ENCODE measurements around the gene ZRSR2.
"Not testable (repeated sequence)": the region's sequence is repeated elsewhere in the genome, so short reads cannot be mapped to it uniquely, and the experiment has no call there.

Gene ZRSR2, protein sequence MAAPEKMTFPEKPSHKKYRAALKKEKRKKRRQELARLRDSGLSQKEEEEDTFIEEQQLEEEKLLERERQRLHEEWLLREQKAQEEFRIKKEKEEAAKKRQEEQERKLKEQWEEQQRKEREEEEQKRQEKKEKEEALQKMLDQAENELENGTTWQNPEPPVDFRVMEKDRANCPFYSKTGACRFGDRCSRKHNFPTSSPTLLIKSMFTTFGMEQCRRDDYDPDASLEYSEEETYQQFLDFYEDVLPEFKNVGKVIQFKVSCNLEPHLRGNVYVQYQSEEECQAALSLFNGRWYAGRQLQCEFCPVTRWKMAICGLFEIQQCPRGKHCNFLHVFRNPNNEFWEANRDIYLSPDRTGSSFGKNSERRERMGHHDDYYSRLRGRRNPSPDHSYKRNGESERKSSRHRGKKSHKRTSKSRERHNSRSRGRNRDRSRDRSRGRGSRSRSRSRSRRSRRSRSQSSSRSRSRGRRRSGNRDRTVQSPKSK
- total RNA-seq: 2.7 to 11.0 (median 7.7) reads per million in 17 experiments

DNA sequence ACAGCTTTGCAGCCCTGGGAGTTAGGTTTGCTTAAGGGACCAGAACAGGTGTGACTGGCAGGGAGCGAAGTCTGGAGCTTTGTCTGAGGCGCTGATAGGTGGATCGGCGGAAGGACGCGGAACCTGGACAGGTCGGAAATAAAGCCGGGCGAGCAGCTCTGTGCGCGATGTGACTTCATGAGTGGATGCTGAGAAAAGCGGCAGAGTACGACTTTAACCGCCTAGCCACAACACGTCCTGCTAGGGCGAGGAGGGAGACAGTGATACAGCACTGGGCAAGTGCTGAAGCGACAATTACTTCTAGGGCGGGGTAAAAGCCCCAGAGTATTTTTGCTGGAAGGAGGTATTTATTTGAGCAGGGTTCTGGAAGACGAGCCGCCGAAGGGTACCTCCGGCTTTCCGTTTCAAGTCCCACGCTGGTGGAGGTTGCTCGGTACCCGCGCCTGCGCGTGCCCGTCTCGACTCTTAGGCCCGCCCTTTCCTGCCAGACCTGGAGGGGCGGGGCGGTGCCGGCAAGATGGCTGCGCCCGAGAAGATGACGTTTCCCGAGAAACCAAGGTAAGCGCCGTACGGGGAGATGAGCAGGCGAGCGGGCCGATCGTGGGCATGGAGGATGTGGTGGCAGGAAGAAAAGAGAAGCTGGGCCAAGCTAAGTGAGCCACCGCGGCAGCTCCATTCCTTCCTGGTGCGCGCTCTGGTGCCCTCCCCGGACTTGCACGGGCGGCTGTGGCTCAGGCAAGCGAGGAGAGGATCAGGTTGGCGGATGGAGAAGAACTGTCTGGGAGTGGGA is at the start of gene ZRSR2:
Gene ZRSR2, plus strand, starts transcription at position 506 of the 790 bp plus-strand sequence. Its CDS starts 12 bp downstream, at position 518.
- DNase-seq: peak; percentile 71 to 88 (median 78)

DNA sequence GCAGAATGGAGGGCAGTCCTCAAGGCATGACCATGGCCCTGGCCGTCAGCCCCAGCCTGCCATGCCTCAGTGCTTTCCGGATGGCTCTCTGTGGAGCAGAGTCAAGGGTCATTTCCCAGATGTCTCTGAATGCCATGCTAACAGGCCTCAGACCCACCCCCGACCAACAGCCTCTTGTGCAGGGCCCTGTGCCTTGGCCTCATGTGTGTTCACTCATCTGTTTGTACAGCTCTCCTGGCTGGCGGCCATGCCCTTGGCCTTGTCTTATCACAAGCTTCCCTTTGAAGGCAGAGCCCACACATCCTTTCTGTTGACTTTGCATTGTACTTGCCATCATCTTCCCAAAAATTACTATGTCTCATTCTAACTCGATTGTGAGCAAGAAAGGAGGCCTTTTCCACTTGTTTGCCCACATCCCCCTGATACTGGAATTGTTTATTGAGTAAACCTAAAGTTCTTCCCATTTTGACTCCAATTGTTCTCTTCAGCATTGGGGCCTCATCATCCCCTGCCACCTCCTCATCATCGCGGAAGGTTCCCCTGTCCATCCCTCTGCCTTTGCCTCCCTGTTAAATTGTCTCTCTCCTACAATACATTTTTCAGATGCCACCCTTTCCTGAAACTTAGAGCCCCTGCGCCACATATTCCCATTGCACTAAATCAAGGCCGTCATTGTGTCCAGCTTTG is 46.0 kb upstream of the ZRSR2 start:
- no peak for DNase-seq

DNA sequence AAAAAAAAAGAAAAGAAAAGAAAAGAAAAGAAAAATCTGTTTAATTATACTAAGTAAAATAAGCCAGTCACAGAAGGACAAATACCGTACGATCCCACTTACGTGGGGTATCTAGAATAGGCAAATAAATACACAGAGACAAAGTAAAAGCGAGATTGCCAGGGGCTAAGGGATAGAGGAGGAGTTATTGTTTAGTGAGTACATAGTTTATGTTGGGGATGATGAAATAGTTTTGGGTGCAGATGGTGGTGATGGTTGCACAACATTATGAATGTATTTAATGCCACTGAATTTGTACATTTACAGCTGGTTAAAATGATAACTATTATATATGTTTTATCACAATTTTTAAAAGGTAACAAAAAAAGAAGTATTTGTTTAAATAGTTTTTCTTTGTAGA is 45.1 kb upstream of the ZRSR2 start:
- peak in 2 of 4 experiments; percentile 26 to 37 for DNase-seq

DNA sequence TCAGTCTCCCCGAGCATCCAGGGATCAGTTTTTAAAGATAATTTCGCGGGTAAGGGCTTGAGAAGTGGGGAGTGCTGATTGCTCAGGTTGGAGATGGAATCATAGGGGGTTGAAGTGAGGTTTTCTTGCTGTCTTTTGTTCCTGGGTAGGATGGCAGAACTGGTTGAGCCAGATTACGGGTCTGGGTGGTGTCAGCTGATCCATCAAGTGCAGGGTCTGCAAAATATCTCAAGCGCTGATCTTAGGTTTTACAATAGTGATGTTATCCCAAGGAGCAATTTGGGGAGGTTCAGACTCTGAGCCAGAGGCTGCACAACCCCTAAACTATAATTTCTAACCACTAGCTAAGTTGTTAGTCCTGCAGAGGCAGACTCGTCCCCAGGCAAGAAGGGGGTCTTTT is 43.6 kb upstream of the ZRSR2 start:
- not testable (repeated sequence) for DNase-seq

DNA sequence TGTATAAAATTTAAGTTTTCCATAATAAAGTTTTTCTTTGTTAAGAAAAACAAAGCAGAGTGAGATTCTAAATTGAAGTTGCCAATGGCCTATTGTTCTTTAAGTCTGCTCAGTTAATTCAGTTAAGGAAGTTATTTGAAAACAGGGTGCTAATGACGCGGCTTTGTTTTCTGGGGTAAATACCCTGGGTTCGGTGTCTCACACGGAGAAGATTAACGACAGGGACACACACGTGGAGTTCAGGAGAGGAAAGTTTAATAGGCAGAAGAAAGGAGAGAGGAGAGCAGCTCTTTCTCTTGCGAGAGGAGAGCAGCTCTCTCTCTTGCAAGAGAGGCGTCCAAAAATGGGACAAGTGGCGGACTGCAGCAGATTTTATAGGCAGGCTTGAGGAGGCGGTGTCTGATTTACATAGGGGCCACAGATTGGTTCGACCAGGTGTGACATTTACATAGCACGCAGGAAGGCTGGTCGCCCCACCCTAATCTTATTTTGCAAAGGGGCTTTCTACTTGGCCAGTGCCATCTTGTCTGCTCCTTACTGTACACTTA is 42.6 kb upstream of the ZRSR2 start:
- no peak for DNase-seq

DNA sequence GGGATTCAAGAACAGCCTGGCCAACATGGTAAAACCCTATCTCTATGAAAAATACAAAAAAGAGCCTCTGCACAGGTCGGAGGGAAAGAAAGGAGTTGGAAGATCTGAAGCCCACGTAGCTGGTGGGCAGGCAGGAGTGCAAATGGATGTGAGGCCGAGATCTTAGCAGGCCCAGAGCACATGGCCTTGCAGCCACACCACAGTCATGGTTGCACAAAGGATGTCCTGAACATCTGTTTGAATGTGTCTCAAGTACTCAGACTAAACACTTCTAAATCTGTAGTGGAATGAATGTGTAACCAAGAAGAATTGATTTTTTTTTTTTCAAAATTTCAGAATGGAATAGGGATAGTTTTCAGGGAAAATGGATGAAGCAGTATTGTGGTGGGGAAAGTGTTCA is 41.4 kb upstream of the ZRSR2 start:
- DNase-seq: no peak

DNA sequence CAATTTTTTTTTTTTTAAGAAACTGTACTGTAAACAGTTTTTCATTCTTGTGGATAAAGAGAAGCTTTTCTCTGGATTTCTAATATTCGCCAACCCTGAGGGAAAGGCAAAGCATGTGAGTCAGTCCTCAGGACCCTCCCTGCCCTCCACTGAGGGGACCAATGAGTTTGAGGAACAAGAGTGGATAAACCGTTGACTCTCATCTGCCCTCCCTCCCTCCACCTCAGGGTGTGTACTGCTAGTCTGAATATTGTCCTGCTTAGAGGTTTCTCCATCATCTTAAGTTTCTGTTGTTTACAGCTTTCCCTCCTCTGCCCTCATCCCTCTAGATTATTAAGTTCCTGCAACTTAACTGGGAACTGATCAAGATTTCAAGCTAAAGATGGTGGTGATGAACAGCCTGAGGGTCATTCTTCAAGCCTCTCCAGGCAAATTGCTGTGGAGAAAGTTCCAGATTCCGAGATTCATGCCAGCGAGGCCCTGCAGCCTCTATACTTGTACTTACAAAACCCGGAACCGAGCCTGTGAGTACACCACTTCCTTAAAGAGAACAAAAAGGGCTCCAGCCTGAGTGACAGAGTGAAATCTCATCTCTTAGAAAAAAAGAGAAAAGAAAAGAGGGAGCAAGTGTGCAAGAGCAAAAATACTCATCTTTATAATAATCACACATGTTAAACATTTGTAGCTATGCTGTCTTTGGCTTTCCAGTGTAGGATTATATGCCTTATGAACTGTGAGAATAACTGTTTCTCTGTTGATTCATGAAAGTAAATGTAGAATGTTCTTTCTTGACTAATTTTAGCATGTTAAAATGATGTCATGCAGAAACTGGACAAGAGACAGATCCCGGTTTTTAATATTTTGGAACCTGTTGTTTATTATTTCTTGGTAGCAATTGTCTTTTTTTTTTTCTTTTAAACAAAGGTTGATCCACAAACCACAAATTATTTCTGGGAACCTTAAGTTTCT is 40.4 kb upstream of the ZRSR2 start:
- DNase-seq: peak; percentile 55 to 76 (median 62)

DNA sequence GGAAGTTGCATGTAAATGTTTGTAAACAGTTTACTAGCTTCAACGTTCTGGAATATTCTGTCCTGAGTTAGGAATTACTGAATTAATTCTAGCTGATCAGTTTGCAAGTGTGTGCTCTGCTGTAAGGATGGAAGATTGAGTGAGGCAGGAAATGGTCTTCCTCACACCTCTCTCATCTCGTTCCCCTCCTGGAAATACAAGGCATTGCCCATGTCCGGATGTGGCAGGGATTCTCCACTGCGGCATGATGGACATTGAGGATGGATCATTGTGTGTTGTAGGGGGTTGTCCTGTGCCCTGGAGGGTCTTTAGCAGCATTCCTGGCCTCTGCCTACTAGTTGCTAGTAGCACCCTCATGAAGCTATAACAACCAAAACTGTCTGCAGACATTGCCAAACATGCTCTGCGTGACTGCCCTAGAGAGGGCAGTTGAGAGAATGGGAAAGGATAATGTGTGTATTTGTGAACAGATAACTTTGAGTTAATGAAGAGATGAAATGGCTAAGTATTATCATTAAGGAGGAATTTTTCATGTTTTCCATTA is 39.6 kb upstream of the ZRSR2 start:
- DNase-seq: no peak

DNA sequence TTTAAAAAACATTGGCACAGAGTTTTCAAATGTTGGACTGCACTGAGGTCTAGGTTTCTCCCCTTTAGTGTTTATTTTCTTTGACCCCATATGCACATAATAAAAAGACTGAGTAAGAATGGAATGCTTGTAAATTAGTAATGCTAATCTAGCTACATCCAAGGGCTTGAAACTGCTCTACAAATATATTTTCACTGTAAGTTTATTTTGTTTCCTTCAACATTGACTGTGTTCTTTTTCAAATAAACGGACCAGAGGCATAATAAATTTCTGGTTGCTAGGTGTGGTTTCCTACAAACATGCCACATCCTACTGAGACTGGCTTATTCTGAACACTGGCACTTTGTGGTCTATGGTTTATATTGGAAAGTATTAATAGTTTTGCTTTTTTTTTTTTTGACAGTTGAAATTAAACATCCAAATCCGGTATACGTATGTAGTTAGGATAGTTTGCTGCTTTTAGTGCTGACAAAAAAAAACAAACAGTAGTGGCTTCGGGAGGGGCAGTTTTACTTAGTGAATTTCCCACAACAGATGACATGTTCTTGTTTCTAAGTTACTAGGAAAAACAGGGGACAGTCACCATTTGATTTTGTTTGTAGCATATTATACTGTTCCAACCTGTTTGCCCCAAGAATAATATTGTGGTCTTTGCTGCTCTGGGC is 39.0 kb upstream of the ZRSR2 start:
- peak in 2 of 4 experiments; percentile 1 to 16 for DNase-seq

DNA sequence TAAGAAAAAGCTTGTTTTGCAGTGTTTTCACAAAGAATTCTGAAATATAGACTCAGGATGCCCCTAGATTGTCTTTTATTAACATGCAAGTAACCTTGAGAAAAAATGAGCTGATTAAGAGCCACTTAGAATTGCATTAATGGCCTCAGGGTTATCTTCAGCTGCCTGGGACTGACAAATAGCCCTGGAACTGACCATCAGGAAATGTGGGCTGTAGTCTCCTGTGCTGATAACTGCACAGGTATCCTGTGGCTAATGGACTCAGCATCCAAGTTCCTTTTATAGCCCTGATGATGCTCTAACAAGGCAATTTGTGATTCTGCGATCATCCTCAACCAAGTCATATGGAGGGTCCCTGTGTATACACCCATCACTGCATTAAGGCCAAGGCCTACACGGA is 35.2 kb upstream of the ZRSR2 start:
- DNase-seq: no peak

DNA sequence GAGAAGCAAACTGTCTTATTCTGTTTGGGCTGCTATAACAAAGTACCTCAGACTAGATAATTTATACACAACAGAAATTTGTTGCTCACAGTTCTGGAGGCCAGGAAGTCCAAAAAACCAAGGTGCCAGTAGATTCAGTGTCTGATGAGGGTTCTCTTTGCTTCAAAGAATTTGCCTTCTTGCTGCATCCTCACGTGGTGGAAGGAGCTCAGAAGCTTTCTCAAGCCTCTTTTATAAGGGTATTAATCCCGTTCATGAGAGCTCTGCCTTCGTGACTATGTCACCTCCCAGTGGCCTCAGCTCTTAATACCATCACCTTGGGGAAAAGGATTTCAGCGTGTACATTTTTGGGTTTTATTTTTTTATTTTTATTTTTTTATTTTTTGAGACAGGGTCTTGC is 32.1 kb upstream of the ZRSR2 start:
- no peak for DNase-seq

DNA sequence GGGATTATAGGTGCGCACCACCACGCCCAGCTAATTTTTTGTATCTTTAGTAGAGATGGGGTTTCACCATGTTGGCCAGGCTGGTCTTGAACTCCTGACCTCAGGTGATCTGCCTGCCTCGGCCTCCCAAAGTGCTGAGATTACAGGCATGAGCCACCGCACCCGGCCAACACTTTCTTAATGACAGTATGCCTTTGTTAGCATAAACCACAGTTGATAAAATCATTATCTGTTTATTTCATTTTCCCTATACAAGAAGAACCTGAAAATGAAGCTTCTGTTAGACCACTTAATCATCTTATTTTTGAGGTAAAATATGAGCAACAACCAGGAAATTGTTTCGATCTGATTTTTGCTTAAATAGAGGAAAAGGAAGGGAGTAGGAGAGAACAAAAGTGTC is 30.4 kb upstream of the ZRSR2 start:
- DNase-seq: not testable (repeated sequence)

DNA sequence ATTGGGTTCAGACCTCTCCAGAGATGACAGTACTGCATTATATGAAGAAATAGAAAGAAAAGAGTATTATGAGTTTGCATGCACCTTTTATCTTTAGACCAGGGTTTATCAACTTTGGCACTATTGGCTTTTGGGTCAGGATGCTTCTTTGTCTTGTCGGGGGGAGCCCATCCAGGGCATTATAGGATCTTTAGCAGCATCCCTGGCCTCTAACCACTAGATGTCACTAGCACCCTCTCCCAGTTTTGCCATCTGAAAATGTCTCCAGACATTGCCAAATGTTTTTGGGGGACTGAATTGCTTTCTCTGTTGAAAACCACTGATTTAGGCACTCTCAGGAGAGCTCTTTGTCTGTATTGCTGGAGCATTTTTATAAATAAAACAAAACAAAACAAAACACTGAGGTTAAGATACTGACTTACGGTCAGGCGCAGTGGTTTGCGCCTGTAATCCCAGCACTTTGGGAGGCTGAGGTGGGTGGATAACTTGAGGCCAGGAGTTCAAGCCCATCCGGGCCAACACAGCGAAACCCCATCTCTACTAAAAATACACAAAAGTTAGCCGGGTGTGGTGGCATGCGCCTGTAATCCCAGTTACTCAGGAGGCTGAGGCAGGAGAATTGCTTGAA is 28.6 kb upstream of the ZRSR2 start:
- peak; percentile 36 to 54 (median 39) for DNase-seq

DNA sequence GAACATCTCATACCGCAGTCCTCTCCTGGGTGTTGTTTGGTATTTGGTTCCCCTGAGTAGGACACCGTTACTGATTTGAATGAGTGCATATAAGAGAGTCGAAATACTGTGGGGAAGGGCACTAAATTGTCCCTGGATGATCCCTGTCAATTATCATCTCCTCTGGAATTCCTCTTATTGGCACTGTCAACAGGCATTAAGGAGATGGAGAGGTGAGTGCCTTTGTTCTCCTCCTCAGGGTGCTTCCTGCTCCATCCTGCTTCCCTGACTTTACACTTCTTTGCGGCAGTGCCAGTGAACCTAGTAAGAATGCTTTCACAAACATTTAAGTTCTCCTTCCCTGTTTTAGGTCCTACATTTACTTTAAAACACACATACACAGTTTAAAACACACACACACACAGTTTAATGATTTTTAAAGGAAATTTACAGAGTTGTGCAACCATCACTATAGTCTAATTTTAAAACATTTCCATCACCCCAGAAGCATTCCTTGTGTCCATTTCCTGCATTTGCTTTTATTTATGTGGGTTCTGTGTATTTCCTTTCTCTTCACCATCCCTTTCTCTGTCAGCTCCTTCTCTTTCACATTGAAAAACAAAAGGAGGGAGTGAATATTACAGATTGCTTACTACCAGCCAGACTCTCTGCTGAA is 20.9 kb upstream of the ZRSR2 start:
- DNase-seq: no peak

DNA sequence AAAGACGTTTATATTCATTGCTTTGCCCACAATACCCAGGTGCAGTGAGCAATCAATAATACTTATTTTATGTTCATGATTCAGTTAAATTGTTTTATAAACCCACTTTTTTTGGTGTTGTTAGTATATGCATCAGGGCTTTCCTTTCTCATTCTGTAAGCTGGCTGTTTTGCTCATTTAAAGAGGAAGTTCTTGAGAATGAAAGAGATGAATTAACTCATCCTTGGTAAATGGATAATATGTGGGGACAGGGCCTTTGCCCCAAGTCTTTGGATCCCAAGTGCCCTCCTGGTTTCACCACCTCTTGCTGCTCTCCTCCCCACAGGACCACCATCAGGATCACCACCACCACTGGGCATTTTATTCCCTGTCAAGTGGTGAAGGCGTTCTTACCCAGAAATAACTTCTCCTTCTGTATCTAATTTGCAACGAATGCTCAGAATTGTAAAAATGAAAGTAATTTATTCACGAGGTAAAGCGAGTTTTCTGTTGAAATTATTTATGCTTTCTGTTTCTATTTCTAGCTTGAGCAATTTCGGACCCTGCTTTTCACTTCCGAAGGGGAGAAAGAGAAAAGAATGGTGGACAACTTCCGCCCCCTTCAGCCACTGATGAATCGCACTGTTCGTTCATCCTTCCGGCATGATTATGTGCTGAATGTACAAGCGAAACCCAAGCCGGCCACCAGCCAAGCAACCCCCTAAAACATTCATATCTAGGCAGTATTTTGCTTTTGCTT is 8.2 kb upstream of the ZRSR2 start:
- DNase-seq: peak; percentile 4 to 29 (median 21)

DNA sequence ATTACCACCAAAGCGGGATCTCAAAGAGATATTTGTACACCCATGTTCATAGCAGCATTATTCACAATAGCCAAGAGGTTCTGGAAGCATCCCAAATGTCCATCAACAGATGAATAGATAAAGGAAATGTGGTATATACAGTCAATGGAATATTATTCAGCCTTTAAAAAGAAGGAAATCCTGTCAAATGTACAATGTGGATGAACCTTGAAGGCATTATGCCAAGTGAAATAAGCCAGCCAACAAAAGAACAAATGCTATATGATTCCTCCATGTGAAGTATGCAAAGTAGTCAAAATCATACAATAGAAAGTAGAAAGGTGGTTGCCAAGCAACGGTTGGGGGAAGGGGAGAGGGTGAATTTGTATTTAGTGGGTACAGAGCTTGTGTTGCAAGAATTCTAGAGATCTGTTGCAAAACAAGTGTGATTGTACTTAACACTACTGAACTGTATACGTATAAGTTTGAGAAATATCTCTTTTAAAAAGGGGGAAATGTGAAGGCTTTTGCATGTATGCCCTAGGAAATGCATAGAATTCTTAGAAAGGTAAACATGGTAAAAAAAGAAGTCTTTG is 5.0 kb upstream of the ZRSR2 start:
- peak in 1 of 4 experiments; percentile 5 for DNase-seq

DNA sequence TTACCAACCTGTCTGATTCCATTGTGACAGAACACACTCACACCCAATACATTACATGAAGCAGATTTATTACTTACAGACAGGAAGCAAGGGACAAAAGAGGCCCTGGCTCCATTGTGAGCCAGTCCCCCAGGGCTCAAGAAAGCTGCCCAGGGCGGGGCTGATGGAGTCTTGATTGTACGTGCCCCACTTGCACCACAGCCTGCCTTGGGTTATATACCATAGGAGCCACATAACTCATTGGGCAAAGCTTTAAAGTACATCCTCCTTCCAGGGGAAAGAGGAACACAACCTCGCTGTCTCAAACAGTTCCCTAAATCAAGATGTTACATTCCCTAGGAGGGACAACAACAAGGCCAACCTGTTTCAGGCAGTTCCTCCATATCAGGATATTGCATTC is 3.4 kb upstream of the ZRSR2 start:
- peak; percentile 39 to 70 (median 55) for DNase-seq

DNA sequence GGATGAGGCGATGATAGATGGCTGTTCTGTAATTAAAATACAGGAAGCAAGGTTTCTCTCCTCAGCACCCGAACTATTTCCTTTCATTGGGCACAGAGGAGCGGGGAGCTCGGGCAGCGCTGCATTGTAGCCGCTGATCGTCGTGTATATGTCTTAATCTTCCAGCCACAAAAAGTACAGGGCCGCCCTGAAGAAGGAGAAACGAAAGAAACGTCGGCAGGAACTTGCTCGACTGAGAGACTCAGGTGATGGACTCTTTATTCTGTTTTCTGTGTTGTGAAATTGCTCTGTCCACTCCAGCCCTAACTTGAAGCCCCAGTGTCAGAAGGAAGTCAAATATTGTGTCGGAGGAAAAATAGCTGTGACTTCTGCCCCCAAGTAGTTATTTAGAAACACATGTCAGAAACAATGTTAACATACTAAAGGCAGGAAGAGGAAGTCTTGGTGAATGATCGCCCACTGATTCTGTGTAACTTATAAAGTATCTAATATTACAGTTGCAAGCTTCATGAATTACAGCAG is 546 bp downstream of the ZRSR2 start:
- peak in 3 of 4 experiments; percentile 45 to 65 (median 60) for DNase-seq

Measured in suppressor macrophage (primary cell).